ENCODE results near the gene HDAC8. TPM values are rescaled to one million over a fixed set of nuclear protein-coding genes. Genes with fewer than 3 reads are reported as not detected.

The HDAC8 gene
- total and polyA plus RNA-seq, 9 of the 15 experiments (the other 6 are each of a cell fraction or from before 2014, with no cell fraction given), result 18.9 to 53.8 (median 28.7) TPM

DNA sequence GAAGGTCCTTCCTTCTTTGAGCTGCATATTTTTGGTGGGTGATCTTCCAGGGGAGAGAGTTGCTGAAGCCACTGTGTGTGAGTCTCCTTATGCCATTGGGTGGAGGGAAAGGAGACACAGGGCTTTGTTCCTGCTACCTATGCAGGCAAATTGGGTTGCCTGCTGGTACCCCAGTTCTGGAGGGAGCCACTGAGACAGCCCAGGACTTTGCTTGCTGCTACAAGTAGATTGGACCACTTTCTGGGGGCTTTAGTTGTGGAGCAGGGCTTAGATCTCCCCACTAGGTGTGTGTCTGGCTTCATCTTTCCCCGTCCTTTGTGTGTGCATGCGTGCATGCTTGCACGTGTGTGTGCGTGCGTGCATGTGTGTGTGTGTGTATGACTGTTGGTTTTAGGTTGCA is 276.9 kb downstream of the HDAC8 start:
- no TSS peak for BruUV-seq (replicated peaks)
- no peaks in the 10 kb centered on the region for H3K9me3 ChIP-seq (replicated peaks; ENCODE audit: control insufficient read depth, insufficient read depth, low read depth, low read length)
- H3K4me1 ChIP-seq (replicated peaks in 1 of 2; ENCODE audit: control insufficient read depth in 2 of 2, insufficient read depth in 2 of 2, low read length in 2 of 2), result no peaks in the 10 kb centered on the region; a peak in 1 of 5 replicates
- no peaks in the 10 kb centered on the region for H3K79me2 ChIP-seq (ENCODE audit: control insufficient read depth, insufficient read depth, low read length)
- intact Hi-C loops (cut with micrococcal nuclease) (loop anchor here (5.0 kb wide), 1 partner anchor 247 kb away; no protein-coding TSS in a partner anchor), in situ Hi-C loops (cut with MboI) (no loop called here)
- FAIRE-seq (no peak), ATAC-seq (no peak), DNase-seq (ENCODE audit: extremely low read depth in 1 of 4, low spot score in 3 of 4) (no peak)
- no peaks in the 10 kb centered on the region for H4K20me1 ChIP-seq (replicated peaks; ENCODE audit: control insufficient read depth, insufficient read depth, low read length)
- H2AFZ ChIP-seq (ENCODE audit: low read depth, low read length), result no peak overlapping the region
- H3K9ac ChIP-seq (ENCODE audit: insufficient read depth in 1 of 2, low read depth in 2 of 2, low read length in 2 of 2), result no peak overlapping the region
- no peak overlapping the region for H3K27ac ChIP-seq (ENCODE audit: extremely low read depth, low read depth, low read length)
- ChIA-PET CTCF (ENCODE audit: low intra/inter-chr PET ratio) (no interaction called here), POLR2A (no interaction called here)
- no peaks in the 10 kb centered on the region for H3K9me1 ChIP-seq (ENCODE audit: control insufficient read depth, insufficient read depth, low read length)
- 0% methylated on average over 1 of the region's 5 CpGs for WGBS (ENCODE audit: insufficient coverage, low coverage, missing lambda C conversion rate)
- no peak overlapping the region for H3K4me2 ChIP-seq (ENCODE audit: insufficient read depth, low read length)
- no peaks in the 10 kb centered on the region for H3K27me3 ChIP-seq (ENCODE audit: control insufficient read depth in 2 of 2, insufficient read depth in 2 of 2, low read length in 2 of 2)
- TF ChIP-seq, protein P1, sequence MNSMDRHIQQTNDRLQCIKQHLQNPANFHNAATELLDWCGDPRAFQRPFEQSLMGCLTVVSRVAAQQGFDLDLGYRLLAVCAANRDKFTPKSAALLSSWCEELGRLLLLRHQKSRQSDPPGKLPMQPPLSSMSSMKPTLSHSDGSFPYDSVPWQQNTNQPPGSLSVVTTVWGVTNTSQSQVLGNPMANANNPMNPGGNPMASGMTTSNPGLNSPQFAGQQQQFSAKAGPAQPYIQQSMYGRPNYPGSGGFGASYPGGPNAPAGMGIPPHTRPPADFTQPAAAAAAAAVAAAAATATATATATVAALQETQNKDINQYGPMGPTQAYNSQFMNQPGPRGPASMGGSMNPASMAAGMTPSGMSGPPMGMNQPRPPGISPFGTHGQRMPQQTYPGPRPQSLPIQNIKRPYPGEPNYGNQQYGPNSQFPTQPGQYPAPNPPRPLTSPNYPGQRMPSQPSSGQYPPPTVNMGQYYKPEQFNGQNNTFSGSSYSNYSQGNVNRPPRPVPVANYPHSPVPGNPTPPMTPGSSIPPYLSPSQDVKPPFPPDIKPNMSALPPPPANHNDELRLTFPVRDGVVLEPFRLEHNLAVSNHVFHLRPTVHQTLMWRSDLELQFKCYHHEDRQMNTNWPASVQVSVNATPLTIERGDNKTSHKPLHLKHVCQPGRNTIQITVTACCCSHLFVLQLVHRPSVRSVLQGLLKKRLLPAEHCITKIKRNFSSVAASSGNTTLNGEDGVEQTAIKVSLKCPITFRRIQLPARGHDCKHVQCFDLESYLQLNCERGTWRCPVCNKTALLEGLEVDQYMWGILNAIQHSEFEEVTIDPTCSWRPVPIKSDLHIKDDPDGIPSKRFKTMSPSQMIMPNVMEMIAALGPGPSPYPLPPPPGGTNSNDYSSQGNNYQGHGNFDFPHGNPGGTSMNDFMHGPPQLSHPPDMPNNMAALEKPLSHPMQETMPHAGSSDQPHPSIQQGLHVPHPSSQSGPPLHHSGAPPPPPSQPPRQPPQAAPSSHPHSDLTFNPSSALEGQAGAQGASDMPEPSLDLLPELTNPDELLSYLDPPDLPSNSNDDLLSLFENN (IDR thresholded peaks at IDR 0.05; ENCODE audit: low read depth in 2 of 2, low read length in 2 of 2), result no peak
- TF ChIP-seq, protein P2, sequence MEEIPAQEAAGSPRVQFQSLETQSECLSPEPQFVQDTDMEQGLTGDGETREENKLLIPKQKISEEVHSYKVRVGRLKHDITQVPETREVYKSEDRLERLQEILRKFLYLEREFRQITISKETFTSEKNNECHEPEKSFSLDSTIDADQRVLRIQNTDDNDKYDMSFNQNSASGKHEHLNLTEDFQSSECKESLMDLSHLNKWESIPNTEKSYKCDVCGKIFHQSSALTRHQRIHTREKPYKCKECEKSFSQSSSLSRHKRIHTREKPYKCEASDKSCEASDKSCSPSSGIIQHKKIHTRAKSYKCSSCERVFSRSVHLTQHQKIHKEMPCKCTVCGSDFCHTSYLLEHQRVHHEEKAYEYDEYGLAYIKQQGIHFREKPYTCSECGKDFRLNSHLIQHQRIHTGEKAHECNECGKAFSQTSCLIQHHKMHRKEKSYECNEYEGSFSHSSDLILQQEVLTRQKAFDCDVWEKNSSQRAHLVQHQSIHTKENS (CRISPR knock-in tag; IDR thresholded peaks at IDR 0.05), result no peak
- TF ChIP-seq CBFA2T2 (conservative IDR thresholded peaks at IDR 0.05) (no peak), PCBP1 (IDR thresholded peaks at IDR 0.05; ENCODE audit: low read depth, low read length, poor library complexity, severe bottlenecking) (no peak), ZNF75A (CRISPR knock-in tag; IDR thresholded peaks at IDR 0.05) (no peak), GATA2 (CRISPR knock-in tag; IDR thresholded peaks at IDR 0.05) (no peak)
- TF ChIP-seq, protein P3, sequence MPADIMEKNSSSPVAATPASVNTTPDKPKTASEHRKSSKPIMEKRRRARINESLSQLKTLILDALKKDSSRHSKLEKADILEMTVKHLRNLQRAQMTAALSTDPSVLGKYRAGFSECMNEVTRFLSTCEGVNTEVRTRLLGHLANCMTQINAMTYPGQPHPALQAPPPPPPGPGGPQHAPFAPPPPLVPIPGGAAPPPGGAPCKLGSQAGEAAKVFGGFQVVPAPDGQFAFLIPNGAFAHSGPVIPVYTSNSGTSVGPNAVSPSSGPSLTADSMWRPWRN (IDR thresholded peaks at IDR 0.05; ENCODE audit: low read depth), result no peak
- no peaks in the 10 kb centered on the region for H3K36me3 ChIP-seq (ENCODE audit: control insufficient read depth, insufficient read depth, low read length)
- no peak overlapping the region for H3K4me3 ChIP-seq
